Natural killer cell (primary cell): ENCODE results near the gene SV2A. TPM values are rescaled to one million over a fixed set of nuclear protein-coding genes. Genes with fewer than 3 reads are reported as not detected.

ENCODE experiments used
- ATAC-seq, 3 donors: fragments of 150-1000 bp in 2 of 3; fragments of 200-7000 bp in 1 of 3; cut with Tn5 transposase; 1 replicate in 1 of 3; 2 replicates in 2 of 3; pipeline ENCODE4 v1.10.0; 2021; ENCODE audit warnings: mild to moderate bottlenecking in 2 of 3, moderate library complexity in 2 of 3
- DNase-seq, 2 donors: peaks; one replicate each; pipeline versions ENCODE4 v3.0.0 to v3.0.0-alpha.2; 2013 to 2021; ENCODE audit warnings: mixed read lengths in 1 of 2
- H3K27ac ChIP-seq: one replicate; pipeline ENCODE4 v1.5.1; 2013; ENCODE audit warnings: mild to moderate bottlenecking, low read length
- H3K27me3 ChIP-seq: one replicate; pipeline ENCODE4 v1.6.1; 2013; ENCODE audit warnings: low read length; ENCODE audit not compliant: control insufficient read depth, insufficient read depth
- H3K36me3 ChIP-seq: one replicate; pipeline ENCODE4 v1.6.1; 2013; ENCODE audit warnings: low read length; ENCODE audit not compliant: control insufficient read depth, insufficient read depth
- H3K4me1 ChIP-seq: one replicate; pipeline ENCODE4 v1.6.1; 2013; ENCODE audit warnings: low read length; ENCODE audit not compliant: control insufficient read depth, insufficient read depth
- H3K4me3 ChIP-seq: one replicate; pipeline ENCODE4 v1.5.1; 2013; ENCODE audit warnings: low read length
- H3K9me3 ChIP-seq: one replicate; pipeline ENCODE4 v1.6.1; 2013; ENCODE audit warnings: low read length; ENCODE audit not compliant: control insufficient read depth, insufficient read depth
- H3K27ac Mint-ChIP-seq, 2 donors: one replicate each; pipeline ENCODE4 v1.8.0; 2022; ENCODE audit warnings: mild to moderate bottlenecking in 2 of 2, mixed read lengths in 2 of 2, moderate library complexity in 1 of 2
- H3K27me3 Mint-ChIP-seq, 2 donors: one replicate each; pipeline ENCODE4 v1.8.0; 2022; ENCODE audit warnings: low read depth in 2 of 2, mixed read lengths in 2 of 2
- H3K36me3 Mint-ChIP-seq: one replicate; pipeline ENCODE4 v1.8.0; 2022; ENCODE audit warnings: mixed read lengths
- H3K4me1 Mint-ChIP-seq, 2 donors: one replicate each; pipeline ENCODE4 v1.8.0; 2022; ENCODE audit warnings: mixed read lengths in 2 of 2
- H3K4me3 Mint-ChIP-seq: one replicate; pipeline ENCODE4 v1.8.0; 2022; ENCODE audit warnings: mild to moderate bottlenecking, moderate library complexity, mixed read lengths
- H3K9me3 Mint-ChIP-seq, 2 donors: one replicate each; pipeline ENCODE4 v1.8.0; 2022; ENCODE audit warnings: mixed read lengths in 2 of 2
- CTCF ChIP-seq: fragments of 200-600 bp; IDR thresholded peaks from one replicate; pipeline ENCODE4 v1.8.0; 2022; ENCODE audit warnings: antibody characterized with exemption
- WGBS: methylation state at CpG from one replicate; pipeline ENCODE4 v1.1.7; 2013; ENCODE audit warnings: missing lambda C conversion rate; ENCODE audit not compliant: insufficient coverage; 5-methylcytosine and 5-hydroxymethylcytosine counted together
- intact Hi-C: fragments of 100-400 bp; cut with micrococcal nuclease; formaldehyde crosslinking; loops from one replicate; pipeline ENCODE4 v1.14.2; 2022
- total RNA-seq, 4 donors: library from RNA; stranded (reverse); fragments of 120-200 nt in 1 of 4; gene quantifications; one replicate each; pipeline versions ENCODE4 v1.2.3 to v1.2.4, GENCODE V29; 2013 to 2022

Gene SV2A
- total RNA-seq, 3 donors from 2014 or later (not counting 1 experiment from before 2014, with no cell fraction given), result 0.73 to 3.9 (median 1.3) TPM

- Histone ChIP-seq H3K27me3 (no peaks in the 10 kb centered on the region), H3K4me1 (peaks cover 28% of the 10 kb centered on the region), H3K36me3 (no peaks in the 10 kb centered on the region), H3K9me3 (no peaks in the 10 kb centered on the region), H3K27ac (peak overlapping the region; percentile 80), H3K4me3 (peak overlapping the region; percentile 61)
- peak; percentile 5 to 15 (median 14) for ATAC-seq
- peak; percentile 68 to 77 for DNase-seq
- Mint-ChIP-seq H3K36me3 (no peaks in the 10 kb centered on the region), H3K4me3 (no peak overlapping the region), H3K4me1 (no peaks in the 10 kb centered on the region), H3K27me3 (no peaks in the 10 kb centered on the region), H3K27ac (no peak overlapping the region), H3K9me3 (no peaks in the 10 kb centered on the region)
- no peak for TF ChIP-seq CTCF
- intact Hi-C loops, result no loop called here
- WGBS, result under 1% methylated on average over 32 of the region's 36 CpGs
These were observed 32.1 kb downstream of the SV2A start for GRCh38 chr1:149885339-149886120.

- intact Hi-C loops, result no loop called here
- 10% methylated on average over 5 of the region's 9 CpGs for WGBS
- H3K27ac ChIP-seq, result peak overlapping the region; percentile 80
- H3K4me3 ChIP-seq, result peak overlapping the region; percentile 61
- Mint-ChIP-seq H3K4me3 (no peak overlapping the region), H3K27ac (no peak overlapping the region), H3K27me3 (no peaks in the 10 kb centered on the region), H3K4me1 (peaks cover 2% of the 10 kb centered on the region in 2 donors), H3K36me3 (no peaks in the 10 kb centered on the region), H3K9me3 (no peaks in the 10 kb centered on the region)
- H3K36me3 ChIP-seq, result no peaks in the 10 kb centered on the region
- no peaks in the 10 kb centered on the region for H3K9me3 ChIP-seq
- DNase-seq, result peak in 1 of 2 donors; percentile 33
- ATAC-seq, result no peak
- H3K4me1 ChIP-seq, result peaks cover 29% of the 10 kb centered on the region
- no peak for TF ChIP-seq CTCF
- no peaks in the 10 kb centered on the region for H3K27me3 ChIP-seq
These were observed 33.0 kb downstream of the SV2A start for GRCh38 chr1:149884433-149885338.

- H3K36me3 ChIP-seq, result no peaks in the 10 kb centered on the region
- H3K9me3 ChIP-seq, result no peaks in the 10 kb centered on the region
- Mint-ChIP-seq H3K27ac (no peak overlapping the region), H3K4me1 (peaks cover 7 to 9% of the 10 kb centered on the region in 2 donors), H3K4me3 (no peak overlapping the region), H3K36me3 (no peaks in the 10 kb centered on the region), H3K9me3 (no peaks in the 10 kb centered on the region), H3K27me3 (no peaks in the 10 kb centered on the region)
- no peak for ATAC-seq
- TF ChIP-seq CTCF, result no peak
- no peak overlapping the region for H3K27ac ChIP-seq
- no peaks in the 10 kb centered on the region for H3K27me3 ChIP-seq
- WGBS, result 100% methylated on average over 2 of the region's 3 CpGs
- DNase-seq, result no peak
- H3K4me1 ChIP-seq, result peaks cover 26% of the 10 kb centered on the region
- intact Hi-C loops, result no loop called here
- H3K4me3 ChIP-seq, result no peak overlapping the region
These were observed 33.9 kb downstream of the SV2A start for GRCh38 chr1:149883598-149884247.
